A549 (cell line): Measurements from ENCODE around the gene SGSH. TPM values are rescaled to one million over a fixed set of nuclear protein-coding genes. Genes with fewer than 3 reads are reported as not detected.

ENCODE experiments used
- ATAC-seq, 2 experiments: fragments of 200-7000 bp in 1 of 2; fragments of >200 bp in 1 of 2; cut with Nextera tagmentation in 1 of 2; cut with Tn5 transposase in 1 of 2; 3 replicates each; pipeline versions ENCODE4 v1.8.0 to v1.9.1; 2018 to 2020; ENCODE audit warnings: mild to moderate bottlenecking in 1 of 2, moderate library complexity in 1 of 2
- CTCF ChIA-PET: fragments of 300-600 bp; sonication (Branson Sonifier 250); formaldehyde crosslinking; extraction: SDS; loops from one replicate; lab custom pipeline; 2021; ENCODE audit warnings: antibody characterized with exemption, inconsistent platforms; lab: Yijun Ruan, JAX
- POLR2A ChIA-PET: fragments of 350-600 bp; formaldehyde crosslinking; extraction: SDS; loops from one replicate; lab custom pipeline; 2021; ENCODE audit warnings: antibody characterized with exemption, inconsistent platforms; lab: Yijun Ruan, JAX
- DNase-seq, 2 experiments: peaks; one replicate each; pipeline versions ENCODE4 v3.0.0 to v3.0.0-alpha.2; 2011 to 2016; ENCODE audit warnings: low read depth in 1 of 2, low spot score in 1 of 2
- FAIRE-seq: peaks from 2 replicates; lab custom pipeline; 2011; peaks lifted over from hg19 to GRCh38; lab: Jason Lieb, UNC
- H3K27ac ChIP-seq, 2 experiments: fragments of >200 bp; sonication (Bioruptor Twin); formaldehyde crosslinking; 3 replicates each; pipeline ENCODE4 v1.5.1; 2016 to 2017
- H3K4me1 ChIP-seq: fragments of >200 bp; sonication (Bioruptor Twin); formaldehyde crosslinking; 3 replicates; pipeline ENCODE4 v1.6.1; 2016
- H3K4me2 ChIP-seq: fragments of >200 bp; sonication (Bioruptor Twin); formaldehyde crosslinking; 3 replicates; pipeline ENCODE4 v1.6.1; 2016
- H3K4me3 ChIP-seq: fragments of >200 bp; sonication (Bioruptor Twin); formaldehyde crosslinking; 3 replicates; pipeline ENCODE4 v1.5.1; 2016
- H3K9me3 ChIP-seq: fragments of >200 bp; sonication (Bioruptor Twin); formaldehyde crosslinking; 3 replicates; pipeline ENCODE4 v1.6.1; 2016
- BCL3 ChIP-seq: fragments of >200 bp; sonication (Bioruptor Twin); formaldehyde crosslinking; IDR thresholded peaks from 3 replicates; pipeline ENCODE4 v1.6.1; 2016
- BHLHE40 ChIP-seq: IDR thresholded peaks from 2 replicates; pipeline ENCODE4 v1.6.1; 2012; ENCODE audit warnings: low read depth, low read length, inconsistent platforms
- CBX8 ChIP-seq: fragments of 200-600 bp; sonication (generic); IDR thresholded peaks from 2 replicates; pipeline ENCODE4 v1.6.1; 2016
- CEBPB ChIP-seq, 2 experiments: fragments of >200 bp in 1 of 2; sonication (Bioruptor Twin) in 1 of 2; formaldehyde crosslinking in 1 of 2; IDR thresholded peaks; 2 replicates each; pipeline ENCODE4 v1.6.1; 2012 to 2016
- CHD2 ChIP-seq: fragments of 150-350 bp; IDR thresholded peaks from 2 replicates; pipeline ENCODE4 v1.6.1; 2014; ENCODE audit warnings: low read length; ENCODE audit not compliant: partially characterized antibody
- CTCF ChIP-seq: fragments of >200 bp; sonication (Bioruptor Twin); formaldehyde crosslinking; IDR thresholded peaks from 3 replicates; pipeline ENCODE4 v1.5.1; 2016
- EHMT2 ChIP-seq: fragments of 200-600 bp; sonication (generic); IDR thresholded peaks from 2 replicates; pipeline ENCODE4 v1.6.1; 2016; ENCODE audit warnings: antibody characterized with exemption, low read depth, mild to moderate bottlenecking, moderate library complexity
- ELK1 ChIP-seq: fragments of 150-350 bp; IDR thresholded peaks from 2 replicates; pipeline ENCODE4 v1.6.1; 2014; ENCODE audit warnings: low read depth, mild to moderate bottlenecking, low read length
- FOSL2 ChIP-seq, 2 experiments: fragments of 450-650 bp in 1 of 2; fragments of >200 bp in 1 of 2; sonication (Bioruptor Twin) in 1 of 2; formaldehyde crosslinking; IDR thresholded peaks; 2 replicates each; pipeline versions ENCODE4 v1.5.0 to v1.6.1; 2016 to 2020; ENCODE audit warnings: mild to moderate bottlenecking in 1 of 2, moderate library complexity in 1 of 2
- FOXS1 ChIP-seq: fragments of 250-450 bp; sonication (Bioruptor Pico); IDR thresholded peaks from 2 replicates; pipeline ENCODE4 v1.5.0; 2020; ENCODE audit warnings: mild to moderate bottlenecking, moderate library complexity
- GATA3 ChIP-seq: IDR thresholded peaks from 2 replicates; pipeline ENCODE4 v1.6.1; 2012; ENCODE audit warnings: borderline replicate concordance
- HEYL ChIP-seq: fragments of 250-450 bp; sonication (Bioruptor Pico); IDR thresholded peaks from 2 replicates; pipeline ENCODE4 v1.8.0; 2021; ENCODE audit warnings: mild to moderate bottlenecking, moderate library complexity
- HOXB13 ChIP-seq: fragments of 250-450 bp; sonication (Bioruptor Pico); IDR thresholded peaks from 2 replicates; pipeline ENCODE4 v1.5.0; 2020; ENCODE audit warnings: low read depth, mild to moderate bottlenecking, moderate library complexity
- HOXB5 ChIP-seq: fragments of 250-450 bp; sonication (Bioruptor Pico); IDR thresholded peaks from 2 replicates; pipeline ENCODE4 v1.5.0; 2020; ENCODE audit warnings: mild to moderate bottlenecking, moderate library complexity
- KDM1A ChIP-seq: fragments of 200-600 bp; sonication (generic); IDR thresholded peaks from 2 replicates; pipeline ENCODE4 v1.6.1; 2016; ENCODE audit warnings: low read depth, mild to moderate bottlenecking
- KDM5A ChIP-seq: fragments of 200-600 bp; sonication (generic); IDR thresholded peaks from 2 replicates; pipeline ENCODE4 v1.6.1; 2016; ENCODE audit warnings: antibody characterized with exemption, mild to moderate bottlenecking
- MYC ChIP-seq: IDR thresholded peaks from 2 replicates; pipeline ENCODE4 v1.6.1; 2012; ENCODE audit warnings: mild to moderate bottlenecking, inconsistent platforms, low read length, improper control_type of control experiment, borderline replicate concordance
- REST ChIP-seq: fragments of 200-600 bp; sonication (generic); IDR thresholded peaks from 2 replicates; pipeline ENCODE4 v1.6.1; 2016; ENCODE audit warnings: antibody characterized with exemption, mild to moderate bottlenecking, moderate library complexity
- TP53 ChIP-seq: fragments of 250-450 bp; sonication (Bioruptor Pico); IDR thresholded peaks from 2 replicates; pipeline ENCODE4 v1.5.0; 2021; ENCODE audit warnings: mild to moderate bottlenecking, moderate library complexity
- USF2 ChIP-seq: fragments of 450-650 bp; IDR thresholded peaks from 2 replicates; pipeline ENCODE4 v1.6.1; 2014; ENCODE audit warnings: antibody characterized with exemption
- ZC3H11A ChIP-seq: fragments of 450-650 bp; IDR thresholded peaks from 2 replicates; pipeline ENCODE4 v1.6.1; 2014; ENCODE audit warnings: antibody characterized with exemption, mild to moderate bottlenecking
- ZFP36 ChIP-seq: fragments of 450-650 bp; IDR thresholded peaks from 2 replicates; pipeline ENCODE4 v1.6.1; 2014; ENCODE audit warnings: borderline replicate concordance; ENCODE audit not compliant: partially characterized antibody
- WGBS: methylation state at CpG from one replicate; pipeline ENCODE4 v1.1.6; 2017; ENCODE audit errors: missing lambda C conversion rate; 5-methylcytosine and 5-hydroxymethylcytosine counted together
- polyA plus RNA-seq, 4 experiments: library from polyadenylated mRNA; depleted of rRNA in 3 of 4; stranded (reverse); fragments of >200 nt; fragmentation: RNase III in 1 of 4; extraction: RNeasy Plus Mini Kit Qiagen cat#74134 plus additional on column Dnase treatment in 1 of 4; gene quantifications; 2 replicates in 3 of 4; 3 replicates in 1 of 4; pipeline ENCODE4 v1.2.3, GENCODE V29; 2011 to 2017

Gene SGSH
- polyA plus RNA-seq, 2 of the 4 experiments (the other 2 are of a cell fraction): 14.5 to 24.7 TPM

GRCh38 chr17:80195141-80195540, 25.0 kb downstream of the SGSH start:
- DNase-seq: no peak
- POLR2A ChIA-PET: no interaction called here
- WGBS: 92% methylated on average over 12 of the region's 14 CpGs
- peaks cover 6% of the 10 kb centered on the region; the same call in 1 of the 3 replicates for H3K9me3 ChIP-seq
- no peak for FAIRE-seq
- no peak for TF ChIP-seq FOSL2 (IDR thresholded peaks at IDR 0.05)
- no peak for TF ChIP-seq FOSL2 (CRISPR knock-in tag; IDR thresholded peaks at IDR 0.05)
- TF ChIP-seq ELK1: no peak
- TF ChIP-seq CTCF: no peak
- TF ChIP-seq KDM5A: no peak
- no peak for TF ChIP-seq HEYL (CRISPR knock-in tag)
- no peak for TF ChIP-seq FOXS1 (CRISPR knock-in tag)
- TF ChIP-seq HOXB13 (CRISPR knock-in tag): no peak
- no peak for TF ChIP-seq USF2
- TF ChIP-seq ZC3H11A: no peak
- TF ChIP-seq, all 56 proteins: peak for 0
- CTCF ChIA-PET: interaction anchor here (0.6 to 3.8 kb wide), 28 partner anchors 9 to 743 kb away, joined by 3 to 60 read pairs (median 4); no protein-coding TSS in a partner anchor
- H3K4me1 ChIP-seq: no peaks in the 10 kb centered on the region
- H3K4me3 ChIP-seq: no peak overlapping the region
- ATAC-seq: no peak
- H3K27ac ChIP-seq: no peak overlapping the region
- no peak overlapping the region for H3K4me2 ChIP-seq

GRCh38 chr17:80191865-80192661, 28.1 kb downstream of the SGSH start:
- no peak for ATAC-seq
- FAIRE-seq: no peak
- Histone ChIP-seq H3K27ac (no peak overlapping the region), H3K4me3 (no peak overlapping the region), H3K4me2 (no peak overlapping the region), H3K9me3 (peaks cover 6% of the 10 kb centered on the region; the same call in 1 of the 3 replicates), H3K4me1 (peaks cover 12% of the 10 kb centered on the region)
- ChIA-PET POLR2A (no interaction called here), CTCF (interaction anchor here (0.8 to 2.4 kb wide), 9 partner anchors 9 to 110 kb away, joined by 3 to 8 read pairs (median 5); partner anchors contain the start of gene GAA)
- no peak for DNase-seq
- WGBS: 86% methylated on average over 29 of the region's 29 CpGs
- TF ChIP-seq CEBPB (IDR thresholded peaks at IDR 0.05) (no peak), CHD2 (no peak), CBX8 (no peak), BHLHE40 (no peak), USF2 (no peak), ZFP36 (no peak), REST (no peak), KDM5A (no peak), KDM1A (no peak), MYC (no peak), HOXB5 (CRISPR knock-in tag) (no peak), TP53 (CRISPR knock-in tag) (no peak), GATA3 (no peak), BCL3 (no peak), ELK1 (no peak), HEYL (CRISPR knock-in tag) (no peak), EHMT2 (no peak)
